Neural crest cell (in vitro differentiated cells): ENCODE data around the gene LBR. TPM values are rescaled to one million over a fixed set of nuclear protein-coding genes. Genes with fewer than 3 reads are reported as not detected.
A peak's percentile ranks its signal among the peaks of the same experiment; 100 is the strongest.

ENCODE experiments used
- DNase-seq: peaks from one replicate; pipeline ENCODE4 v3.0.0; 2021; ENCODE audit warnings: low read depth, mixed read lengths, low spot score
- H3K27ac Mint-ChIP-seq: one replicate; pipeline ENCODE4 v1.8.0; 2021; ENCODE audit warnings: mild to moderate bottlenecking, mixed read lengths; ENCODE audit not compliant: unreplicated experiment
- H3K27me3 Mint-ChIP-seq: 2 replicates; pipeline ENCODE4 v1.8.0; 2021; ENCODE audit warnings: low read depth, mild to moderate bottlenecking, mixed read lengths
- H3K36me3 Mint-ChIP-seq: 2 replicates; pipeline ENCODE4 v1.8.0; 2021; ENCODE audit warnings: low read depth, mild to moderate bottlenecking, mixed read lengths
- H3K4me1 Mint-ChIP-seq: 2 replicates; pipeline ENCODE4 v1.8.0; 2021; ENCODE audit warnings: mixed read lengths
- H3K4me3 Mint-ChIP-seq: one replicate; pipeline ENCODE4 v1.8.0; 2021; ENCODE audit warnings: mild to moderate bottlenecking, mixed read lengths
- H3K9me3 Mint-ChIP-seq: 2 replicates; pipeline ENCODE4 v1.8.0; 2021; ENCODE audit warnings: mixed read lengths
- total RNA-seq: library from RNA; stranded (reverse); gene quantifications from 2 replicates; pipeline ENCODE4 v1.2.1, GENCODE V29; 2021
- TF ChIP-seq, protein P1 (sequence below): fragments of 200-600 bp; sonication (generic); conservative IDR thresholded peaks from 2 replicates; pipeline ENCODE4 v1.5.0; 2021; ENCODE audit warnings: antibody characterized with exemption, mild to moderate bottlenecking

Gene LBR
- total RNA-seq, 1 donor from 2014 or later, result 181 TPM

DNA sequence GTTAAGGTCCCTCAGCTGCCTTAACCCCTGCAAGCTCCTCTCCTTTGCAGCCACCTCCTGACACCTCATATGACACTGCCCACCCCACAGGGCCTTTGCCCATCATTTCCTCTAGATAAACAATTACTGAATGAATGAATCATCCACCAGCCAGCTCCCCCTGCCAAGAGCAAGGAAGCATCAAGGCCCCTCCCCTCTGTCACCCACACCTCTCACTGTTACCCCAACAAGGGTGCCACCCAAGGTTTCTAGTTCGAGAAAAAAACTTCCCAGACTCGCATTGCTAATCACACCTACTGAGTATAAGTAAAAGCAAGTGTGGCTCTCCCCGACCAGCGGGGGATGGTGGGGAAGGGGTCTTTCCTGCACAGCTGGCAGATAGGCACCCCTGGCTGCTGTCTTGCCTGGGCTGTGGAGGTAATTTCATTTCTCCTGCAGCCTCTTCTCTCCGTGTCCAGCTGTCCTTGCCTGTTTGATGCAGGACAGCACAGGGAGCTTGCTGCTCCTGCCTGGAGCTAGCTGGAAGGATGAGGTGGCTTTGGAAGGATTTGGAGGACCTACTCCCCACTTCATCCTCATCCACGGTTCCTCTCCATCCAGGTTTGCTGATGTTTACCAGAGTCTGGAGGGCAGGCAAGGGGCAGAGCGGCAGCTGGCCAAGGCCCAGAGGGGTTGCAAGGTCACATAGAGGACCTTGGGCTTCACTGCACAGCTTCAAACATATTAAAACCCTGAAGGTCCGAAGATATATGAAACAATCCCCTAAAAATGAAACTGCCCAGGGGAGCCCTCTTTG is 33.1 kb upstream of the LBR start:
- H3K9me3 Mint-ChIP-seq, result no peaks in the 10 kb centered on the region
- peaks cover 2% of the 10 kb centered on the region for H3K36me3 Mint-ChIP-seq
- DNase-seq, result no peak
- no peaks in the 10 kb centered on the region for H3K27me3 Mint-ChIP-seq
- no peak overlapping the region for H3K4me3 Mint-ChIP-seq
- peaks cover 32% of the 10 kb centered on the region for H3K4me1 Mint-ChIP-seq
- H3K27ac Mint-ChIP-seq, result peak overlapping the region; percentile 33
- TF ChIP-seq, protein P1, sequence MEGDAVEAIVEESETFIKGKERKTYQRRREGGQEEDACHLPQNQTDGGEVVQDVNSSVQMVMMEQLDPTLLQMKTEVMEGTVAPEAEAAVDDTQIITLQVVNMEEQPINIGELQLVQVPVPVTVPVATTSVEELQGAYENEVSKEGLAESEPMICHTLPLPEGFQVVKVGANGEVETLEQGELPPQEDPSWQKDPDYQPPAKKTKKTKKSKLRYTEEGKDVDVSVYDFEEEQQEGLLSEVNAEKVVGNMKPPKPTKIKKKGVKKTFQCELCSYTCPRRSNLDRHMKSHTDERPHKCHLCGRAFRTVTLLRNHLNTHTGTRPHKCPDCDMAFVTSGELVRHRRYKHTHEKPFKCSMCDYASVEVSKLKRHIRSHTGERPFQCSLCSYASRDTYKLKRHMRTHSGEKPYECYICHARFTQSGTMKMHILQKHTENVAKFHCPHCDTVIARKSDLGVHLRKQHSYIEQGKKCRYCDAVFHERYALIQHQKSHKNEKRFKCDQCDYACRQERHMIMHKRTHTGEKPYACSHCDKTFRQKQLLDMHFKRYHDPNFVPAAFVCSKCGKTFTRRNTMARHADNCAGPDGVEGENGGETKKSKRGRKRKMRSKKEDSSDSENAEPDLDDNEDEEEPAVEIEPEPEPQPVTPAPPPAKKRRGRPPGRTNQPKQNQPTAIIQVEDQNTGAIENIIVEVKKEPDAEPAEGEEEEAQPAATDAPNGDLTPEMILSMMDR, result no peak

DNA sequence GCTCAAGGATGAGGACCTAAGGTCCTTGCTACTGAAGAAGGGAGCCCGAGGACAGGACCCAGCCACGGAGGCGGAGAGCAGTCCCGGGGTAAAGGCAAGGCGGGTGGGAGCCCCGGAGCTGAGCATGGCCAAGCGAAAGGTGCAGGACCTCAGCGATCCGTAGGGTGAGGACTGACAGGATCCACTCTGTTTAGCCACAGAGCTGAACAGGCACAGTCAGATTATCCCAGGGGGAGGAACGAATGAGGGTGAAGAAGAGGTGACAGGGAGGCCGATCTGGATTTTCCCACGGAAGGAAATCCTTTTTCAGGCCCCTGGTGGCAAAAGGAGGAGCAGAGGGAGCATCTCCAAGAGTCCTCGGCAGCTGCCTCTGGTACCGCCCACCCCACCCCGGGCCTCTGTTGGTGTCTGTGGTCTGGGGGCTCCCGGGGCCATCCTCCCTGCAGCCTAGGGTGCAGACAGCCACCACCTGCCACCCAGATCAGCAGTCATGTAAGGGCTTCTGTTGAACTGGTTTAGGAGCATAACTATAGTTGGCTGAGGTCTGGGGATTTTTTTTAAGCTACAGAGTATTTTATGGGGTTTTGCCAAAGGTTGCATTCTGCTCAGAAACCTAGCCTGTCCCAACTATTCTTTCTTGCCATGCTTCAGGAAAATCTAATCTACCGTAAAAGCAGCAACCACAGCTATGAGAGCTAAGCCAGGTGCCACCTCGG is 32.3 kb upstream of the LBR start:
- no peaks in the 10 kb centered on the region for H3K27me3 Mint-ChIP-seq
- peak overlapping the region; percentile 33 for H3K27ac Mint-ChIP-seq
- TF ChIP-seq, protein P1, result no peak
- no peak overlapping the region for H3K4me3 Mint-ChIP-seq
- peaks cover 27% of the 10 kb centered on the region for H3K4me1 Mint-ChIP-seq
- no peaks in the 10 kb centered on the region for H3K9me3 Mint-ChIP-seq
- no peak for DNase-seq
- peaks cover 2% of the 10 kb centered on the region for H3K36me3 Mint-ChIP-seq

DNA sequence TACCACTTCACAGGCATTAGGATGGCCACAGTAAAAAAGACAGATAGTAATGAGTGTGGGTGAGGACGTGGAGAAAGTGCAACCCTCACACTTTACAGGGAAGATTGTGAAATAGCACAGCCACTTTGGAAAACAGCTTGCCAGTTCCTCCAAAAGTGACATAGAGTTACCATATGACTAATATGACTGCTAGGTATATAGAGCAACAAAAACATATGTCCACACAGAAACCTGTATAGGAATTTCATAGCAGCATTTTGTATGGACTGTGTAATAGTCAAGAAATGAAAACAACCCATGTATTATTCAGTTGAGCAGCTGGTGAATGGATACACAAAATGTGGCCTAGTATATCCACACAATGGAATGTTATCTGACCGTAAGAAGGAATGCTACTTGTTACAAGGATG is 30.4 kb upstream of the LBR start:
- peaks cover 2% of the 10 kb centered on the region for H3K36me3 Mint-ChIP-seq
- no peak for DNase-seq
- H3K4me3 Mint-ChIP-seq, result no peak overlapping the region
- TF ChIP-seq, protein P1, result no peak
- H3K27ac Mint-ChIP-seq, result no peak overlapping the region
- H3K4me1 Mint-ChIP-seq, result peaks cover 20% of the 10 kb centered on the region
- H3K27me3 Mint-ChIP-seq, result no peaks in the 10 kb centered on the region
- H3K9me3 Mint-ChIP-seq, result no peaks in the 10 kb centered on the region

DNA sequence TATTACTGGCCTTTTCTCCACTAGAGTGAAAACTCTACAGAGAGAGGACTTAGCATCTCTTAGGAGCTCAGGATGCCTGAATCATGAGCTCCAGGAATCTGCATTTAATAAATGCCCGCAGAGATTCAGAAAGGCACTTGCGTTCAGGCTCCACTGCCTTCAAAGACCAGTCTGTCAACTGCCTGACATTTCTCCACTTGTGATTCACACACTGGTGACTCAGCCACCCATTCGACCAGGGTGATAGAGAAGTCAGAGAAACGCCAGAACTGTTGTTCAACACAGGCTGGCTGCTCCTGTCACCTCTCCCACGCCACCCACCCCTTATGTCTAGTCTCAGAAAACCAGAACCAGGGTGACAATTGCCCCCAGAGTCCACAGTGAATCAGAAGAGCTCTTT is 26.9 kb upstream of the LBR start:
- Mint-ChIP-seq H3K36me3 (peaks cover 2% of the 10 kb centered on the region), H3K27me3 (no peaks in the 10 kb centered on the region), H3K4me1 (peaks cover 11% of the 10 kb centered on the region), H3K27ac (peak overlapping the region; percentile 74), H3K4me3 (no peak overlapping the region), H3K9me3 (no peaks in the 10 kb centered on the region)
- TF ChIP-seq, protein P1, result no peak
- DNase-seq, result no peak

DNA sequence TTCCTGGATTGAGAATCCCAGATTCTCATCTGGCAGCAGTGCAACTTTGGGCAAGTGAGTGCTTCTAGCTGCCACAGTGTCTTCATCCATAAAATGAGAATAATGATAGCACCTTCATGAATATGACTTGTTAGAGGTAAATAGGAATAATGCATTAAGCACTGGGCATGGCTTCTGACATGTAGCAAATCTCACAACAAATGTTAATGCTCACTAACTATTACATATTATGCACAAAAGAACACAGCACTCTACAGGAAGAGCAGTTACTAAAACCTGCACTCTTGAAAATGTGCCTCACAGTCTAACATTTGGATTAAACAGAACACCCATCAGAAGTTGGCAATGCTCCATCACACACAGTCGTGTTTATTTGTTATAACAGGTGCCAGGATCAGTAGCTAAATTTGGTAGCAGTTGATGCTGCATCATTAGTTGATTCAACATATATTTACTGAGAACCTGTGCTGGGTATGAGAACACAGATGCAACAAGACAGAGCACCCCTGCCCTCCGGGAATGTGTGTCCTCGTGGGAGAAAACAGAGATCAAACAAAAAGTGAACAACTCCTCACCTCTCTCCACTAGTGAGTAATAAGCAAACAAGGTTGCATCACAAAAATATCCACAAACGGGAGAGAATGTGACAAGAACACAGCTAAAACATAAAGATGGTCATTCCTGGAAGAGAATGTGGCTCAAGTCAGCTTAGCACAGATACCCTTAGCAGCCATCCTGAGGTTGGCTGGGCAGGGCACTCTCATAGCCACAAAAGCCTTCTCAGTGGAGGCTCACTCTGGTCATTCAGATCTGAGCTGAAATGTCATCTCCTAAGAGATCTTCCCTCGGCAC is 26.2 kb upstream of the LBR start:
- Mint-ChIP-seq H3K27me3 (no peaks in the 10 kb centered on the region), H3K9me3 (no peaks in the 10 kb centered on the region), H3K27ac (no peak overlapping the region), H3K4me1 (peaks cover 11% of the 10 kb centered on the region), H3K36me3 (peaks cover 2% of the 10 kb centered on the region), H3K4me3 (no peak overlapping the region)
- TF ChIP-seq, protein P1, result no peak
- no peak for DNase-seq
